Stimulated activated CD8-positive, alpha-beta memory T cell treated with anti-CD3 and anti-CD28 coated beads, Interleukin-7, amount 100 ng/mL, for 48 hours (primary cell): ENCODE data around the gene PTPRA.

Experiments used
- DNase-seq, 2 donors: peaks; one replicate each; pipeline ENCODE4 v3.0.0-alpha.2; 2020; ENCODE audit warnings: low read depth in 1 of 2; ENCODE audit errors: extremely low read depth in 1 of 2

The PTPRA gene

GRCh38 chr20:3085571-3086072 is 212.3 kb downstream of the PTPRA start:
- no peak for DNase-seq

DNA sequence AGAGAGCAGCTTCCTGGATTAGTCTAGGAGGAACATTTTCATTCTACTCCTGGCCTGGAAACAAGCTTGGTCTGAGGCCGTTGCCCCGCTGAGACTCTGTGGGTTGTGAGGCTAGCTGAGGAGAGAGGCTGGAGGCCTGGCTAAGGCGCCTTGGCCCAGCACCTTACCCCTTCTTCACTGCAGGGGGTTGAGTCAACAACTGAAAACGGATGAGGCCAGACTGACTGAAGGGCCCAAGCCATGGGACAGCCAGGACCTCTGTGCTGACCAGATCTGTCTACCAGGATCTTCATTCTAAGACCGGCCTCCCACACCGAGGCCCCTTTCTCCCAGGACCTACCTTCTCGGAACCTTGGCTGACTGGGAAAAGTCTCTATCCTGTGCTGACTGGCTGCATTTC is 214.8 kb downstream of the PTPRA start:
- no peak for DNase-seq
